ENCODE data around the gene MOGAT1.

MOGAT1 gene, protein sequence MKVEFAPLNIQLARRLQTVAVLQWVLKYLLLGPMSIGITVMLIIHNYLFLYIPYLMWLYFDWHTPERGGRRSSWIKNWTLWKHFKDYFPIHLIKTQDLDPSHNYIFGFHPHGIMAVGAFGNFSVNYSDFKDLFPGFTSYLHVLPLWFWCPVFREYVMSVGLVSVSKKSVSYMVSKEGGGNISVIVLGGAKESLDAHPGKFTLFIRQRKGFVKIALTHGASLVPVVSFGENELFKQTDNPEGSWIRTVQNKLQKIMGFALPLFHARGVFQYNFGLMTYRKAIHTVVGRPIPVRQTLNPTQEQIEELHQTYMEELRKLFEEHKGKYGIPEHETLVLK

DNA sequence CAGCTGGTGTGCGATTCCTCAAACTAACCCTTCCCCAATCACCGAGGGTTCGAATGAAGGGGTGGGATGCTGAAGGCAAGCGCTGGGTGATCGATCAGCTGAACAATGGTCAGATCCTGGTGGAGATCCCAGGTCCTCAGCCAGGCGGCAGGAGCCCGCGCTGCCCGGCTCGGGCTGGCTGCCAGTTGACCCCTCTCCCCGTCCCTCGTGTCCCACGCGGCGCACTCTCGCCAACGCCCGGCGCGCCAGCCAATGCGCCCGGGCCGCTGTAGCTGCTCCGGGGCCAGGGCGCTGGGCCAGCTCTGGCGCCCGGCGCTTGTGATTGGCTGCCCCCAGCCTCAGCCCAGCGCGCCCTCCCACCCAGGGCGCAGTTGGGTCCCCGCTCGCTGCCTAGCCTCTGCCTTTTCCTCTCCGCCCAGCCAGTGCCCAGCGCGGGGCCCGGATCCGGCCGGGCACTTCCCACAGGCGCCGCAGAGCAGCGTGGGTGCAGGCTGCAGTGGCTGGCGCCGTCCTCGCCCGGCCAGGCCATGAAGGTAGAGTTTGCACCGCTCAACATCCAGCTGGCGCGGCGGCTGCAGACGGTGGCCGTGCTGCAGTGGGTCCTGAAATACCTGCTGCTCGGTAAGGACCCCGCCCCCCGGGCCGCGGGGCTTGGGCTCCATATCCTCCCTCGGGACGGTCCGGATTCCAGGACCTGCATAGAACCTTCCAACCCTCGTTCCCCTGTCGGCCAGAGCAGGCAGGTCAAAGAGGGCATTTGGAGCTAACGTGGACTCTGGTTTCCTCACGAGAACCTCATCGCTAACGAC is at the start of gene MOGAT1:
Gene MOGAT1, plus strand, starts transcription at position 400 of the 809 bp plus-strand sequence. Its CDS starts 128 bp downstream, at position 528.
- DNase-seq = peak in 52 of 58 donors; percentile 3 to 73 (median 36)

DNA sequence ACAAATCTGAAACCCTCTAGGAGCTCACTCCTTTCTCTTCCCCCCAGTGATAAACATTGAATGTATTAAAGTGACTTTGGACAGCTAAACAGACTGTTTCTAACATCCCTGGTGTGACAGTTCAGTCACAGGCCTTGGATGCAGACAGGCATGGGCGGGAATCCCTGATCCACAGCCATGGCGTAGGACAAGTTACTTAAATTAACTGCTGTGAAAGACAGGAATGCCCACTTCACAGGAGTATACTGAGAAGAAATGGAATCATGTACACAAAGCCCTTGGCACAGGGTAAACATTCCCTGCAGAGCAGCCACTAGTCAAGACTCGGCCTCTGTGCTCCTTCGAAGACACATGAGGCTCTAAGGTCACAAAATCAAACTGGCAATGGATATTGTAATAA is 49.6 kb upstream of the MOGAT1 start:
- DNase-seq = no peak

DNA sequence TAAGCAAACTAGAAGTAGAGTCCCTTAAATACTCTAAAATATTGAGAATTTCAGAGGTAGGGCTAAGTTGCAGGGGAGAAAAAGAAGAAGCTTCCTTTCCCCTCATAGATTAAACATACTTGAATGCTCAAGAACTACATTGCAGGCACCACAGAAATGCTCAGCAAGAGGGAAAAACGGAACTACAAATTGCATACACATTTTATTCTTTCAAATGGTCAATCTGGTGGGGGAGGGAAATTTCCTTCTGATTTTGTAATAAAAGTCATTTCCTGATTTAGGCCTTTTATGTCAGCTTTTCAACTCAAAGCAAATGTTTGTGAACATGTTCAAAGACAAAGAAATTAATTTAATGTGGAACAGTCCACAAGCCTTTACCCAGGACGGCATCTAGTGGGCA is 48.5 kb upstream of the MOGAT1 start:
- no peak for DNase-seq

DNA sequence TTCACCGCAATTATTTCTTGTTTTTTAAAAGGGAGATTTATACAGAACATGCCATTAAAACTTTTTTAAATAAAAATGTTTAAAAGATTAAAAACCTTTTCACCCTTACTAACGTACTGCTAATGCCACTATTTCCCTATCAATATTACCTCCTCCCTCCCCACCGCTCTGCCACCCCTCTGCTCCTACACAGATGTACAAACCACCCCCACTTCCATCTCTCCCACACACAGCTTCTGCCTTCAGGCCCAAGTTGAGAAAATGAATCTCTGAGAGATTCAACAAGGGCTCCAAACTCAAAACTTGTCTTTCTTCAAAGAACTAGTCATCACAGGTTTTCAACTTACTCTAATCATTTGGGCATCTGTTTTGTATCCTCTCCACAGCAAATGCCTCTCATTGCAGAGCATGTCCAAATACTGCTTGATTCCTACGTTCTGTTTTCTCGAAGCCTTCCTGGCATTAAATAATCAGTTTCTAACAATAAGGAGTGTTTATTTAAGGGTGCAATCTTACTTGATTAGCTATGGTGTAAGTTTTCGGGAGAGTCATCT is 47.6 kb upstream of the MOGAT1 start:
- no peak for DNase-seq

DNA sequence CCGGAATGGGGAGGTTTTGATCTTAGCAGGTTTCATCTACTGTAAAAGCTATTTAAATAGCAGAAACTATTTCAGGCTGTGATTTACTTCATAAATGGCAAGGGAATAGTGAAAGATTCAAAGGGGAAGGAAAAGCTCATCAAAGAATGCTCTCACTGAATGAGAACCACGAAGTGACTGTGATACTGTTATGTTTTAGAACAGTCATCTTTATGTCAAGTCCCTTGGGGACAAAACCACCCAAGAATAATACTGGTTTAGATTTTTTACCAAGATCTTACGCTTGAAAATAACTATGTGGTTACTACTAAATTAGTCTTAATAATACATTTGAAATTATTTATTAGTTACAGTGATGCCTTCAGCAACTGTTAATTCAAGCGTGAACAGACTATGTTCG is 43.7 kb upstream of the MOGAT1 start:
- DNase-seq = no peak

DNA sequence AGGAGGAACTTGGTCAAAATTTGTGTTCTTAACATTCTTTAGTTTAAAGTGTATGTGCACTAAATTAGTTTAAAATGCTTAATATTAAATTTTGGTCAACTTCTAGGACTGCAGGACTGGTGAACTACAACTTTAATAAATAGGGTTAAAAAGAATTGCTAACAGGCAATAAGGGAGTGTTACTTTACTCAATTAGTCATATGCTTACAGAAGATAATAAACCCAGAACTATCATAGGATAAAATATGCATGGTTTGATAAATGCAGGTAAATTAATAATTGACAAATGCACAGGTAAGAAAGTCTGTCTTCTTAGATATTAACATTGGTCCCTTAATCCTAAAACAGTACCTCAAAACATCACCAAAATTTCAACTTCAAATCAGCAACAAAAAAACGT is 36.2 kb upstream of the MOGAT1 start:
- no peak for DNase-seq

DNA sequence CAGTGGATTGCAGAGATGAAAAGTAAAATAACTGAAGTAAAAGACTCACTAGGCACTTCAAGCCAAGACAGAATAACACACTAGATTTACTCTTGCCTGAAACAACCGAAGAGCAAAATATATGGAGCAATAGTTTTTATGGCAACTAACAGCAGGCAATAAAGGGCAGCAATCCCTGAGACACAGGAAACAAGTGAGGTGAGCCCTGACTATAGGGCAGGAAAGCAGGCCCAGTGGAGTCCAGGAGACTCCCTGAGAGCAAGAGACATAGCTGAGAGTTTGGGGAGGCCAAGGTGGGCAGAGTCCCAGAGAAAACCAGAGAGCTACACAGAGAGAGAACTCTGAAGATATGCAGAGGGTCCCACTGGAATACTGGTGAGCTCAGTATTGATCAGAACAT is 34.4 kb upstream of the MOGAT1 start:
- DNase-seq = no peak

DNA sequence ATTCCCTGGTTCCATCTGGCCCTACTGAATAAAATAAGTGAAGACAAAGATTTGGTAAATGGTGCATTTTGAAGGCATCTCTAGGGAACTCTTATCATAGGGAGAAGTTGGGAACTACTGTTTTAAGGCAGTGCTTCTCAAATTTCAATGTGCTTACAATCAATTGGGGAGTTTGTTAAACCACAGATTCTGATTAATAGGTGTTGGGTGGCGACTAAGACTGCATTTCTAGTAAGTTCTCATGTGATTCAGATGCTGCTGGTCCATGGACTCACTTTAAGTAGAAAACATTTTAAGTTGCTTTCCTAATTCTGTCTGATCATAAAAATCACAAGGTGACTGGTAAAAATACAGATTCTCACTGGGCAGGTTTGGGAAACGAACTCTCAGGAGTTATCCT is 30.1 kb upstream of the MOGAT1 start:
- no peak for DNase-seq

DNA sequence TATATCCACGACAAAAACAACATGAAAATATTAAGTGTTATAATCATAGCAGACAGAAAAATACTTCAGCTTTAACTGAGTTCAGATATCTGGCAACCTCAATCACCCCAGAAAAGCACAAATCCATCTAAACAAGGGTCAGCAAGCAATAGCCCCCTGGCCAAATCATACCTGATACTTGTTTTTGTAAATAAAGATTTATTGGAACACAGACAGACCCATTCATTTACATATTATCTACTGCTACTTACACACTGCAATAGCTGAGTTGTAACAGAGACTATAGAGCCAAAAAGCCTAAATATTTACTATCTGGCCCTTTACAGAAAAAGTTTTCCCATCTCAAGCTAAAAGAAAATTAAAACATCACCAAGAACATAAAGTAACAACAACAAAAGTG is 28.3 kb upstream of the MOGAT1 start:
- no peak for DNase-seq

DNA sequence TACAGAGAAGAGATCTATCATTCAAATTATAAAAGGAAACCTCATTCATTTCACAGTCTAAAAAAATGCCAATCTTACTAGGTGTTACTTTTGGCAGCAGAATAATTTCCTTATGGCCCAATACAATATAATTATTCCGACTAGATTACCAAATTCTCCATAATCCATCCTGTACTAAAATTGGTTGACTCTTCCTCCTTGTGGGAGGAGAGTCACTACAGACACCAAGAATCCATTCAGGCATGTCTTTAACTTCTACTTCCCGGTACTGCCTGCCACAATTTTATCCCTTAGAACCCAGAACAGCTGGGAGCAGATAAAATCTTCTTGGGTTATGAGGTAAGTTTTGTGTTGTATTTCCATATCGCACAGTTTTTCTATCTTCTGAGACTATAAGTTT is 25.4 kb upstream of the MOGAT1 start:
- DNase-seq = no peak

DNA sequence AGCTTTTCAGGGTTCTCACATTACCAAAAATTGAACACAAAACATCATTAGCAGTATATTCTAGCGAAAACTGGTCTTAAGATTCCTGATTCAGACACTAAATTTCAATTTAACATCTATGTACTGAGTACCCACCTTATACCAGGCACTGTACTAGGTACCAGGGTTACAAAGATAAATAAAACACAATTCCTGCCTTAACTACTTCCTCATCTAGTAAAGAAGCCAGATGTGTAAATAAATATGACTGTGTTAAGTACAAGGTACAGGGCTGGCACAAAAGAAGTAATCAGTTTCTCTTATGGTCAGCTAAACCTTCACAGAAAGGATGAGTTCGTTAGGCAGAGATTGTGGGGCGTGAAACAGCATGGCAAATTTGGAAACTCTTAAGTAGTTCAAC is 21.7 kb upstream of the MOGAT1 start:
- DNase-seq = no peak

DNA sequence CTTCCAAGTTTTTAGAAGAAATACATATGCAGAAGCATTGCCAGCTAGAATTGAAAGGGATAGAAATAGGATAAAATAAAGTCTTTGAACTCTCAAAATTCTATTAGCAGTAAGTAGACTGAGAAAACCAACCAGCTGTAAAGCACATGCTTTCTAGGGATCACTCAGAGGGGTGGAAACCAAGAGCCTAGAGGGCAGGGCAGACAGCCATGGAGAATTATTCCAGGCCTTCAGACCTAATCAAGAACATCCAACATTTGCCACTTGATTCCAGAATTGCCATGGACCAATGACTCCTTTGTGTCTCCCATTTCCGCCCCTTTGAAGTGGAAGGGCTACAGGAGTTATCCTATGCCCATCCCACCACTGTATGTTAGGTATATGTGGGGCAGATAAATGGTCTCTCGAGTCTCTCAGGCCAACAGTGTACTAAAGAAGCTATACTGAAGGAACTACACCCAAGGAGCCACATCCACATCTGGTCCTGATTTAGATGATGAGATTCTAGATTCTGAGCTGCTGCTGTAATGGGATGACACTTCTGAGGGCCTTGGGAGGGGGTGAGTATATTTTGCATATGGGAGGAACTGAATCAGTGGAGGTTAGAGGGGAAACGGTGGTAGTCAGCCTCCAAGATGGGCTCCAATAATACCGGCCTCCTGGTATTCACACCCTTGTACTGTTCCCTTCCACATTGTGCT is 19.6 kb upstream of the MOGAT1 start:
- no peak for DNase-seq

DNA sequence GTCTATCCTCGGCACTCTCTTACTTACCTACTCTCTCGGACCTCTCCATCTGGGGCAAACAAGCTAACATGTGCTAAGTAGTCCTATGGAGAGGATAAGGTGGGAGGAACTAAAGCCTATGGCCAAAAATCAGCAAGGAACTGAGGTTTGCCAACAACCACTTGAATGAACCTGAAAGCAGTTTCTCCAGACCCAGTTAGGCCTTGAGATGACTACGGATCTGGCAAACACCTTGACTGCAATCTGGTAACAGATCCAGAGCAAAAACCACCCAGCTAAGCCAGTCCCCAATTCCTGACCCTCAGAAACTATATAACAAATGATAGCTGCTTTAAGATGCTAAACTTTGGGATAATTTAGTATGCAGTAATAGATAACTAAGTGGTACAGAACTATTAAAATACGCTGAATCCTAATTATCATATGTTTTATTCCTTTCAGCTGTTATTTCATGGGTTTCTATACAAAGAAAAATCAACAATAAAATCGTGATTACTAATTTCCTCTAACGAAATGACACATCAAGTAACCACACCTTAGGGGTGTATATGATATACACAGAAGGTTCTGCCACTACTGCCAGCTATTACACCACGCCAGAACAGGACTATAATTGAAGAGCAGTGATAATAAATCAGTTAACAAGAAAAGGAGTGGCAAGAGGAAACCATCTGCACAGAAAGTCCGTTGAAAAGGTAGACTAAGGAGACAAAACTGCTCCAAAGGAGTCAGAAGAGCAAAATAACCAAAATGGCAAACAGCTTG is 18.8 kb upstream of the MOGAT1 start:
- DNase-seq = no peak

DNA sequence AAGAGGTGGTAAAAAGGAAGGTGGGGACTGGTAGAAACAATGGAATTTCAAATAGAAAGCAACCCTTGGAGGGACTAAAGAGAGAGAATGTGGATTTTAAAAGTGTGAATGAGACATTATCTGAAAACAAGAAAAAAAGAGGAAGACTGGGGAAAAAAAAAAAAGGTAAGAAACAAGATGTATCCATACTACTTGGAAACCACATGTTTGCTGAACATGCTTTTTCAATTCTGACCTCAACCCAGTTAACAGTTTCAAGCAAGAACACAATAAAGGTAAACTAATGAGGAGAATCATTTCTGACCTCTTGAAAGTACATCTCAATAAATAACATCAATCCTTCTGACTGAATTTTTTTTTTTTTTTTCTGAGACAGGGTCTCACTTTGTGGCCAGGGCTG is 18.2 kb upstream of the MOGAT1 start:
- DNase-seq = no peak

DNA sequence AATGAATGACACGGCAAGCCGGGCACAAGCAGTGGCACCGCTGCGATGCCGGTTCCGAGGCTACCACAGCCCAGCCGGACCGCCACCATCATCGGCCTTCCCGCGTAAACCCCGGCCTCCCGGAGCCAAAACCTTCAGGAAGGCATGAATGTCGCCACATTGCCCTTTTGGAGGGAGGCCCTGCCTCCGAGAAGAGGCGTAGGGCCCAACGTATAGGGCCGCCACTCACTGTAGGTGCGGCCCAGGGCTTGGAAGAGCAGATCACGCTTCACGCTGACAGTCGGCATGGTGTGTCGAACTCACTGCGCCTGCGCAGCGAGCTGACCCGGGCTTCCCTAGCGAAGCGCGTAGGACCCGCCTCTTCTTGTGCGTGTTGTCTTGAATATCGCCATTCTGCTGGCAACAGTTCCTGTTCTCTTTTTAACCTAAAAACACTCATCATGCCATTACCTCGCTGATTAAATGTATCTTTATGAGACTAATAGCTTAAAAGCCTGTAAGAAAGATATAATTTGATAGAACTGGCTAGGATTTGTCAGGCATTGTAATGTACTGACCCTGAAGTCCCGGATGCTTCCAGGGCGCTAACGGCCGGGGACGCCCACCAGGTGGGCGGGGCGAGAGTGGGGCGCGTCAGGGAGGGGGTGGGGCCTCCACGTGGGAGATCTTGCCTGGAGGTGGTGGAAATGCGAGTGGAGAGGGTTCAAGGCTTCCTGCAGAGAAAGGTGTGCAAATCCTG is 15.5 kb upstream of the MOGAT1 start, which contains the start of gene FARSB:
Gene FARSB, minus strand, starts transcription at position 306 of the 739 bp plus-strand sequence. Its CDS starts 19 bp downstream, at position 287.
- DNase-seq = peak; percentile 55 to 97 (median 88)

DNA sequence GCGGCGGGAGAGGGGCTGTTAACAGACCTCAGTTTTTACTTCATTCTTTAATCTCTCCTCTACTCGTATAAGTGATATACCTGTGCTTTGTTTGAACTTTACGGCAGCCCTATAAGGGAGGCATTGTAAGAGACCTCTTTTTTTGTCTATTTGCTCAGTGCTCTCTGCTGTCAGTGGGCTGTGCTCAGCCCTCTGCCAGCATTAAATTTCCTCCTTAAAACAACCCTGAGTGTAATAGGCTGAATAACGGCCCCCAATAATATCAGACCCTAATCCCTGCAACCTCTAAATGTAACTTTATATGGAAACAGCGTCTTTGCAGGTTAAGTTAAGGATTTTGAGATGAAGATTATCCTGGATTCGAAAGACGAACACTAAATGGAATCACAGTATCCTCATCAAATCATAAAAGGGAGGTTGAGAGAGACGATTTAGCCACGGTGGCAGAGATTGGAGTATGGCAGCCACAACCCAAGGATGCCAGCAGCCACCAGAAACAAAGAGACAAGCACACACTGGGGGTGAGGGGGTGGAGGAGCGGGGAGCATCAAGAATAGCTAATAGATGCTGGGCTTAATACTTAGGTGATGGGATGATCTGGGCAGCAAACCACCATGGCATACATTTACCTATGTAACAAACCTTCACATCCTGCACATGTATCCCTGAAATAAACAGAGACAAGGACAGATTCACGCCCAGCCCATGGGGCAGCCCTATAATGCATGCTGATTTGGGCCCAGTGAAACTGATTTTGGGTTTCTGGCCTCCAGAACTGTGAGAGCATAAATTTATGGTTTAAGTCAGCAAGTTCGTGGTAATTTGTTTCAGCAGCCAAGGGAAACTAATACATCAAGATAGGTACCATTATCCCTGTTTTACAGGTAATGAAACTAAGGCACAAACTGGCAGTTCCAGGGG is 14.7 kb upstream of the MOGAT1 start:
- DNase-seq = peak in 2 of 58 donors; percentile 1 to 13

DNA sequence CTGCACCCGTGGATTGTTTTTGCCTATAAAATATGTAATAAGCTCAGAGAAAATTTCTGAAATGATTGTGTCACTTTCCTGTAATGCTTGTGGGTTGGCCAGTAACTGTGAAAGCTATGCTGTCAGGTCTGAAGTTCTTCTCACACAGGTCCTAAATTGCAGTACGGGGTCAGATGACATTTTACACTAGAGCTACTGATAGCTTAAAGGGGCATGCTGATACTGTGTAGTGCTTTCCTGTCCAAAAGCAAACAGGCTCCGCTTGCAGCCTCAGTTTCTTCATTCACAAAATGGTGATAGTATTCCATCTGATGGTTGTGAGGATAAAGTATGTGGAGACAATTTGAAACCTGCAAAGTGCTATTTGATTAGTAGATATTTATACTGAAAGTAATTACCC is 8.0 kb upstream of the MOGAT1 start:
- no peak for DNase-seq

DNA sequence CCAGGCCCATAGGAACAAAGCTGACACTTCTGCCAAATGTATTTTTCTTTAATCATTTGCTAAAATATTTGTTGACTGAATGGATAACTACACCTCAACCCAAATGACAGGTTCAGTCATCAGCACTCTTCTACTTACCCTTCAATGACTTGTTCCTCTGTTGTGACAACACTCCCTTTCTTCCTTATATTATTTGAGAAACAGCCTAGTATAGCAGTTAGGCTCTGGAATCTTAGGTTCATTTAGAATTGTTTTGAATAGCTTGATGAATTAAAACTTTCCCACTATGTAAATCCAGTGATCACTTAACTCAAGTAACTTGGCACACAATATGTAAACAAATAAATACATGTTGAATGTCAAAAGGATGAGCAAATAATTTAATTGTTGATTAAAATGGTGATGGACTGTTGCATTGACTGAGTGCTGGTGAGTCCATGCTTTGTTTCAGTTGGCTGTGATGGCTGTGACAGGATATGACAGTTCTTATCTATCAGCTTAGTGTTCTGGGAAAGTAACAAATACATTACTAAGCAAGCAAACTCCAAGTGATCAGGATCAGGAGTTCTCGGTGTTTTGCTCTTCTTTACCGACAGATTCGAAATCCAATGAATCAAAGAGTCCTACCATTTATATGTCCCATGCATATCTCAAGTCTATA is 2.8 kb upstream of the MOGAT1 start:
- no peak for DNase-seq
